Panc1 (cell line): Measurements from ENCODE around the gene FASTKD2. TPM values are rescaled to one million over a fixed set of nuclear protein-coding genes. Genes with fewer than 3 reads are reported as not detected.

Source experiments
- ATAC-seq: fragments of 200-7000 bp; cut with Tn5 transposase; 2 replicates; pipeline ENCODE4 v1.9.1; 2020; ENCODE audit warnings: mild to moderate bottlenecking, moderate library complexity
- BruUV-seq: library from RNA; stranded (reverse); fragments of 400-500 nt; replicated peaks from 2 replicates; lab custom pipeline; 2021; lab: Mats Ljungman, UMichigan
- CTCF ChIA-PET: fragments of 300-600 bp; sonication (Branson Sonifier 250); formaldehyde crosslinking; loops from one replicate; lab custom pipeline; 2022; ENCODE audit warnings: antibody characterized with exemption; lab: Charles Lee
- POLR2A ChIA-PET: fragments of 300-600 bp; sonication (Branson Sonifier 250); formaldehyde crosslinking; loops from one replicate; lab custom pipeline; 2022; ENCODE audit warnings: antibody characterized with exemption; lab: Charles Lee
- DNase-seq: peaks from one replicate; pipeline ENCODE4 v3.0.0-alpha.2; 2010; ENCODE audit warnings: low read depth, low spot score
- H3K27ac ChIP-seq: 2 replicates; pipeline ENCODE4 v1.5.1; 2011; ENCODE audit warnings: mild to moderate bottlenecking, low read length, inconsistent platforms
- H3K27me3 ChIP-seq: fragments of 200-500 bp; sonication (Bioruptor generic); 2 replicates; pipeline ENCODE4 v1.6.0; 2014; ENCODE audit warnings: low read length, inconsistent platforms; ENCODE audit not compliant: control insufficient read depth, insufficient read depth
- H3K36me3 ChIP-seq: fragments of 200-500 bp; sonication (Bioruptor generic); 2 replicates; pipeline ENCODE4 v1.5.1; 2014; ENCODE audit warnings: inconsistent platforms, mild to moderate bottlenecking, low read length, moderate library complexity; ENCODE audit not compliant: control insufficient read depth, insufficient read depth
- H3K4me1 ChIP-seq: 2 replicates; pipeline ENCODE4 v1.5.1; 2011; ENCODE audit warnings: inconsistent platforms, mild to moderate bottlenecking, low read length, moderate library complexity; ENCODE audit not compliant: control insufficient read depth, insufficient read depth
- H3K4me3 ChIP-seq, 2 experiments: 2 replicates each; pipeline ENCODE4 v1.5.1; 2011 to 2012; ENCODE audit warnings: low read depth in 2 of 2, low read length in 2 of 2, mild to moderate bottlenecking in 2 of 2, inconsistent platforms in 1 of 2, moderate library complexity in 1 of 2
- H3K9me3 ChIP-seq: fragments of 200-500 bp; sonication (Bioruptor generic); 2 replicates; pipeline ENCODE4 v1.5.1; 2014; ENCODE audit warnings: low read depth, mild to moderate bottlenecking, inconsistent platforms, low read length, moderate library complexity; ENCODE audit not compliant: control insufficient read depth, insufficient read depth
- POLR2AphosphoS5 ChIP-seq: IDR thresholded peaks from 2 replicates; pipeline ENCODE4 v1.6.1; 2012; ENCODE audit warnings: mild to moderate bottlenecking, low read depth, low read length, moderate library complexity
- SIN3A ChIP-seq: IDR thresholded peaks from 2 replicates; pipeline ENCODE4 v1.6.1; 2012; ENCODE audit warnings: low read depth, mild to moderate bottlenecking, low read length, moderate library complexity, borderline replicate concordance; ENCODE audit not compliant: insufficient read depth
- TCF7L2 ChIP-seq: IDR thresholded peaks from 2 replicates; pipeline ENCODE4 v1.6.1; 2011; ENCODE audit warnings: mild to moderate bottlenecking, low read depth, low read length, inconsistent platforms
- in situ Hi-C: cut with HindIII; loops from 2 replicates; pipeline ENCODE4 v1.10.0; 2016; ENCODE audit warnings: low sequenced_read_pairs, low pct_unique_long_range_greater_than_20kb
- intact Hi-C: fragments of 100-400 bp; cut with micrococcal nuclease; formaldehyde crosslinking; loops from one replicate; pipeline ENCODE4 v1.10.0; 2022; ENCODE audit not compliant: unreplicated experiment
- total RNA-seq: library from RNA; stranded (reverse); gene quantifications from one replicate; pipeline ENCODE4 v1.2.1, GENCODE V29; 2021; ENCODE audit not compliant: unreplicated experiment
- TF ChIP-seq, protein P1 (sequence below): fragments of 450-650 bp; IDR thresholded peaks from 2 replicates; pipeline ENCODE4 v1.5.1; 2017; ENCODE audit warnings: mild to moderate bottlenecking
- TF ChIP-seq, protein P2 (sequence below), 2 experiments: IDR thresholded peaks; 2 replicates each; pipeline ENCODE4 v1.6.1; 2011 to 2012; ENCODE audit warnings: low read depth in 2 of 2, control low read depth in 1 of 2, low read length in 1 of 2, mild to moderate bottlenecking in 1 of 2, moderate library complexity in 1 of 2; ENCODE audit not compliant: insufficient read depth in 1 of 2

FASTKD2 gene
- total RNA-seq, 1 experiment from 2014 or later: 20.5 TPM

DNA sequence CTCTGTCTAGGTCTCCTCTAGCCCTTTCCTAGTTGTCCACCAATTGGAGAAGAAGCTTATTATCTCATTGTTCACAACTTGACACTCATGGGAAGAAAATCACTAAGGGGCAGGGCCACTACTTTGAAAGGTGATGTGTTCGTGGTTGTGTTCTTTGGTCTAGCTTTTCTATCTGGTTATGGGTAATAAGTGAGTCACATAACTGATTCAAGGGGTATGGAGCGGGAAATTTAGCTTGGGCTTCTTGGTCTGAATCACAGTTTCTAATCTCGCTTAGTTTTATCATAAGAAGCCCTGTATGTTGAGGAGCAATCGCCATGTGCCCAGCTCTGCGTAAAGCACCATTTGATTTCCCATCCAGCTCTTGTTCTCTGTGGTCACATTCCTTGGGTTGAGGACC is 28.5 kb upstream of the FASTKD2 start:
- in situ Hi-C loops: no loop called here
- DNase-seq (no peak), ATAC-seq (no peak)

DNA sequence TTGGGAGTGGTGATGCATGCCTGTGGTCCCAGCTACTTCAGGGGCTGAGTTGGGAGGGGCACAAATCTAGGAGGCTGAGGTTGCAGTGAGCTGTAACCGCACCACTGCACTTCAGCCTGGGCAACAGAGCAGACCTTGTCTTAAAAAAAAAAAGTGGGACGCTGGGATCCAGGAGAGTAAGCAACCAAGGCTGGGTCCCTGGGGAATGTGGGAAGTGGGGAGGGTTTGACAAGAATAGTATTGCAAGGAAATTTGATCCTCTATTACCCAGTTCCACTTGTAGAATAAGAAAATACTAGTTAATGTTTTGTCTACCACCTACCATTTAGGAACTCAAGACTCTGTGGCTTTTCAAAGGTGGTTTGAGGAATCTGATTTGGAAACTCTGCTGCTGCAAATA is 26.1 kb upstream of the FASTKD2 start:
- H3K9me3 ChIP-seq: no peaks in the 10 kb centered on the region
- POLR2A ChIA-PET: no interaction called here
- no peak overlapping the region for H3K27ac ChIP-seq
- intact Hi-C loops: no loop called here
- in situ Hi-C loops: no loop called here
- H3K4me3 ChIP-seq: no peak overlapping the region
- no peaks in the 10 kb centered on the region for H3K4me1 ChIP-seq
- H3K27me3 ChIP-seq: no peaks in the 10 kb centered on the region
- BruUV-seq: no TSS peak
- TF ChIP-seq TCF7L2: no peak
- no peak for TF ChIP-seq POLR2AphosphoS5
- TF ChIP-seq, protein P1, sequence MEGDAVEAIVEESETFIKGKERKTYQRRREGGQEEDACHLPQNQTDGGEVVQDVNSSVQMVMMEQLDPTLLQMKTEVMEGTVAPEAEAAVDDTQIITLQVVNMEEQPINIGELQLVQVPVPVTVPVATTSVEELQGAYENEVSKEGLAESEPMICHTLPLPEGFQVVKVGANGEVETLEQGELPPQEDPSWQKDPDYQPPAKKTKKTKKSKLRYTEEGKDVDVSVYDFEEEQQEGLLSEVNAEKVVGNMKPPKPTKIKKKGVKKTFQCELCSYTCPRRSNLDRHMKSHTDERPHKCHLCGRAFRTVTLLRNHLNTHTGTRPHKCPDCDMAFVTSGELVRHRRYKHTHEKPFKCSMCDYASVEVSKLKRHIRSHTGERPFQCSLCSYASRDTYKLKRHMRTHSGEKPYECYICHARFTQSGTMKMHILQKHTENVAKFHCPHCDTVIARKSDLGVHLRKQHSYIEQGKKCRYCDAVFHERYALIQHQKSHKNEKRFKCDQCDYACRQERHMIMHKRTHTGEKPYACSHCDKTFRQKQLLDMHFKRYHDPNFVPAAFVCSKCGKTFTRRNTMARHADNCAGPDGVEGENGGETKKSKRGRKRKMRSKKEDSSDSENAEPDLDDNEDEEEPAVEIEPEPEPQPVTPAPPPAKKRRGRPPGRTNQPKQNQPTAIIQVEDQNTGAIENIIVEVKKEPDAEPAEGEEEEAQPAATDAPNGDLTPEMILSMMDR: no peak
- TF ChIP-seq SIN3A: no peak
- H3K36me3 ChIP-seq: no peaks in the 10 kb centered on the region
- no peak for ATAC-seq
- DNase-seq: no peak
- CTCF ChIA-PET: no interaction called here

More for the DNA sequence above, 28.5 kb upstream of the FASTKD2 start:
- H3K9me3 ChIP-seq: no peaks in the 10 kb centered on the region
- intact Hi-C loops: no loop called here
- H3K4me1 ChIP-seq: no peaks in the 10 kb centered on the region
- H3K4me3 ChIP-seq: no peak overlapping the region
- H3K36me3 ChIP-seq: no peaks in the 10 kb centered on the region
- no TSS peak for BruUV-seq
- no peaks in the 10 kb centered on the region for H3K27me3 ChIP-seq
- CTCF ChIA-PET: no interaction called here
- no peak overlapping the region for H3K27ac ChIP-seq
- POLR2A ChIA-PET: interaction anchor here (0.5 kb wide), 1 partner anchor 783 kb away, joined by 4 read pairs; no protein-coding TSS in a partner anchor
- TF ChIP-seq TCF7L2 (no peak), POLR2AphosphoS5 (no peak), SIN3A (no peak)
- TF ChIP-seq, protein P2, sequence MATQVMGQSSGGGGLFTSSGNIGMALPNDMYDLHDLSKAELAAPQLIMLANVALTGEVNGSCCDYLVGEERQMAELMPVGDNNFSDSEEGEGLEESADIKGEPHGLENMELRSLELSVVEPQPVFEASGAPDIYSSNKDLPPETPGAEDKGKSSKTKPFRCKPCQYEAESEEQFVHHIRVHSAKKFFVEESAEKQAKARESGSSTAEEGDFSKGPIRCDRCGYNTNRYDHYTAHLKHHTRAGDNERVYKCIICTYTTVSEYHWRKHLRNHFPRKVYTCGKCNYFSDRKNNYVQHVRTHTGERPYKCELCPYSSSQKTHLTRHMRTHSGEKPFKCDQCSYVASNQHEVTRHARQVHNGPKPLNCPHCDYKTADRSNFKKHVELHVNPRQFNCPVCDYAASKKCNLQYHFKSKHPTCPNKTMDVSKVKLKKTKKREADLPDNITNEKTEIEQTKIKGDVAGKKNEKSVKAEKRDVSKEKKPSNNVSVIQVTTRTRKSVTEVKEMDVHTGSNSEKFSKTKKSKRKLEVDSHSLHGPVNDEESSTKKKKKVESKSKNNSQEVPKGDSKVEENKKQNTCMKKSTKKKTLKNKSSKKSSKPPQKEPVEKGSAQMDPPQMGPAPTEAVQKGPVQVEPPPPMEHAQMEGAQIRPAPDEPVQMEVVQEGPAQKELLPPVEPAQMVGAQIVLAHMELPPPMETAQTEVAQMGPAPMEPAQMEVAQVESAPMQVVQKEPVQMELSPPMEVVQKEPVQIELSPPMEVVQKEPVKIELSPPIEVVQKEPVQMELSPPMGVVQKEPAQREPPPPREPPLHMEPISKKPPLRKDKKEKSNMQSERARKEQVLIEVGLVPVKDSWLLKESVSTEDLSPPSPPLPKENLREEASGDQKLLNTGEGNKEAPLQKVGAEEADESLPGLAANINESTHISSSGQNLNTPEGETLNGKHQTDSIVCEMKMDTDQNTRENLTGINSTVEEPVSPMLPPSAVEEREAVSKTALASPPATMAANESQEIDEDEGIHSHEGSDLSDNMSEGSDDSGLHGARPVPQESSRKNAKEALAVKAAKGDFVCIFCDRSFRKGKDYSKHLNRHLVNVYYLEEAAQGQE (IDR thresholded peaks at IDR 0.05; ENCODE audit: insufficient read depth in 1 of 2, low read depth in 2 of 2, low read length in 1 of 2): no peak
- TF ChIP-seq, protein P1: no peak
